ENCODE measurements around the gene ATAD3C. TPM values are rescaled to one million over a fixed set of nuclear protein-coding genes. Genes with fewer than 3 reads are reported as not detected.

Gene ATAD3C
- total and polyA plus RNA-seq, 10 donors: 0.25 to 3.9 (median 0.70) TPM; not detected in 2

GRCh38 chr1:1430992-1431844, 18.3 kb upstream of the ATAD3C start:
- H3K27ac ChIP-seq: peak overlapping the region in 7 of 8 donors; percentile 58 to 82 (median 75)
- peaks cover 0 to 98% (median 31%) of the 10 kb centered on the region in 7 donors for H3K27me3 ChIP-seq (replicated peaks in 1 of 7)
- TF ChIP-seq POLR2A (IDR thresholded peaks at IDR 0.05) (no peak), CTCF (IDR thresholded peaks at IDR 0.05 in 8 of 11, conservative IDR thresholded peaks at IDR 0.05 in 3 of 11) (no peak), POLR2AphosphoS5 (IDR thresholded peaks at IDR 0.05) (no peak)
- H3K9me3 ChIP-seq: no peaks in the 10 kb centered on the region
- no peak overlapping the region for H3K4me3 ChIP-seq
- peaks cover 36 to 87% (median 62%) of the 10 kb centered on the region in 6 donors for H3K4me1 ChIP-seq
- H3K36me3 ChIP-seq: no peaks in the 10 kb centered on the region
- 53 to 71% (median 59%) methylated on average over 13 to 18 of the region's 18 CpGs for WGBS, 5 donors
- peak; percentile 61 for DNase-seq
- intact Hi-C loops (cut with DNase I; ENCODE audit: low total_unique reads): no loop called here

- Histone ChIP-seq H3K4me3 (no peak overlapping the region), H3K9me3 (no peaks in the 10 kb centered on the region), H3K4me1 (peaks cover 38 to 88% (median 68%) of the 10 kb centered on the region in 6 donors), H3K27me3 (replicated peaks in 1 of 7) (peaks cover 0 to 98% (median 35%) of the 10 kb centered on the region in 7 donors), H3K27ac (peak overlapping the region in 7 of 8 donors; percentile 58 to 82 (median 75)), H3K36me3 (no peaks in the 10 kb centered on the region)
- 46 to 70% (median 60%) methylated on average over 5 of the region's 5 CpGs for WGBS, 5 donors
- intact Hi-C loops (cut with DNase I; ENCODE audit: low total_unique reads): no loop called here
- TF ChIP-seq POLR2A (IDR thresholded peaks at IDR 0.05): no peak
- peak in 2 of 3 donors; percentile 32 to 60 for TF ChIP-seq POLR2AphosphoS5 (IDR thresholded peaks at IDR 0.05)
- peak; percentile 72 for DNase-seq
Observed at GRCh38 chr1:1431845-1432273, 17.6 kb upstream of the ATAD3C start.

- 63 to 75% (median 68%) methylated on average over 26 to 28 of the region's 28 CpGs for WGBS, 5 donors
- Histone ChIP-seq H3K4me3 (no peak overlapping the region), H3K9me3 (no peaks in the 10 kb centered on the region), H3K4me1 (peaks cover 38 to 91% (median 71%) of the 10 kb centered on the region in 6 donors), H3K27me3 (replicated peaks in 1 of 7) (peaks cover 0 to 98% (median 37%) of the 10 kb centered on the region in 7 donors), H3K27ac (peak overlapping the region in 7 of 8 donors; percentile 58 to 82 (median 75)), H3K36me3 (no peaks in the 10 kb centered on the region)
- peak; percentile 62 for DNase-seq
- intact Hi-C loops (cut with DNase I; ENCODE audit: low total_unique reads): no loop called here
- TF ChIP-seq POLR2AphosphoS5 (IDR thresholded peaks at IDR 0.05) (no peak), POLR2A (IDR thresholded peaks at IDR 0.05) (no peak), CTCF (IDR thresholded peaks at IDR 0.05 in 8 of 11, conservative IDR thresholded peaks at IDR 0.05 in 3 of 11) (no peak)
Observed at GRCh38 chr1:1432274-1432950, 17.1 kb upstream of the ATAD3C start.

GRCh38 chr1:1432951-1433803, 16.3 kb upstream of the ATAD3C start:
- Histone ChIP-seq H3K36me3 (no peaks in the 10 kb centered on the region), H3K9me3 (no peaks in the 10 kb centered on the region), H3K4me3 (peak overlapping the region in 1 of 8 donors; percentile 7), H3K4me1 (peaks cover 38 to 92% (median 71%) of the 10 kb centered on the region in 6 donors), H3K27me3 (replicated peaks in 1 of 7) (peaks cover 0 to 99% (median 40%) of the 10 kb centered on the region in 7 donors), H3K27ac (peak overlapping the region in 7 of 8 donors; percentile 17 to 82 (median 75))
- 42 to 63% (median 46%) methylated on average over 16 to 34 of the region's 34 CpGs for WGBS, 5 donors
- peak; percentile 74 for DNase-seq
- TF ChIP-seq POLR2AphosphoS5 (IDR thresholded peaks at IDR 0.05) (peak; percentile 19 to 75 (median 68)), POLR2A (IDR thresholded peaks at IDR 0.05) (no peak)
- intact Hi-C loops (cut with DNase I; ENCODE audit: low total_unique reads): no loop called here

All from spleen (tissue), 11 donors.